ENCODE data around the gene NINJ1.
A peak's percentile ranks its signal among the peaks of the same experiment; 100 is the strongest.

NINJ1 gene

GRCh38 chr9:93159601-93160471 lies 25.8 kb upstream of the NINJ1 start:
- peak; percentile 88 for DNase-seq

GRCh38 chr9:93156475-93157008 lies 22.5 kb upstream of the NINJ1 start:
- DNase-seq: peak; percentile 94

GRCh38 chr9:93155716-93156474 lies 21.8 kb upstream of the NINJ1 start:
- DNase-seq: no peak

GRCh38 chr9:93154293-93154903 lies 20.3 kb upstream of the NINJ1 start:
- DNase-seq: peak; percentile 67

GRCh38 chr9:93151097-93151784 lies 17.2 kb upstream of the NINJ1 start:
- DNase-seq: no peak

- DNase-seq: no peak
These were observed 15.3 kb upstream of the NINJ1 start for GRCh38 chr9:93149361-93149760.

GRCh38 chr9:93148721-93149120 lies 14.7 kb upstream of the NINJ1 start:
- DNase-seq: no peak

- no peak for DNase-seq
These were observed 13.6 kb upstream of the NINJ1 start for GRCh38 chr9:93147632-93148031.

GRCh38 chr9:93146696-93147095 lies 12.6 kb upstream of the NINJ1 start:
- peak; percentile 36 for DNase-seq

GRCh38 chr9:93143830-93144530 lies 9.9 kb upstream of the NINJ1 start:
- DNase-seq: peak; percentile 46

GRCh38 chr9:93141771-93142483 lies 7.9 kb upstream of the NINJ1 start:
- no peak for DNase-seq

- no peak for DNase-seq
These were observed 5.5 kb upstream of the NINJ1 start for GRCh38 chr9:93139365-93140182.

GRCh38 chr9:93138171-93138764 lies 4.2 kb upstream of the NINJ1 start:
- DNase-seq: peak; percentile 29

GRCh38 chr9:93137362-93137761 lies 3.3 kb upstream of the NINJ1 start:
- DNase-seq: no peak

GRCh38 chr9:93136011-93136440 lies 2.0 kb upstream of the NINJ1 start:
- no peak for DNase-seq

- no peak for DNase-seq
These were observed 841 bp upstream of the NINJ1 start for GRCh38 chr9:93134740-93135444.

GRCh38 chr9:93133681-93134014 lies 403 bp downstream of the NINJ1 start:
- DNase-seq: no peak

- DNase-seq: peak; percentile 69
These were observed 938 bp downstream of the NINJ1 start for GRCh38 chr9:93132946-93133680.

All from activated CD4-positive, alpha-beta T cell treated with anti-CD3 and anti-CD28 coated beads, Interleukin-2, Interleukin-6, amounts not matched to agents 100 ng/mL and 50 ng/mL, durations not matched to agents 16 hours and 8 hours (primary cell).